Panc1 (cell line): ENCODE measurements around the gene RBP2.

Source experiments
- POLR2AphosphoS5 ChIP-seq: IDR thresholded peaks from 2 replicates; pipeline ENCODE4 v1.6.1; 2012; ENCODE audit warnings: mild to moderate bottlenecking, low read depth, low read length, moderate library complexity
- REST ChIP-seq, 2 experiments: IDR thresholded peaks; 2 replicates each; pipeline ENCODE4 v1.6.1; 2011 to 2012; ENCODE audit warnings: low read depth in 2 of 2, control low read depth in 1 of 2, low read length in 1 of 2, mild to moderate bottlenecking in 1 of 2, moderate library complexity in 1 of 2; ENCODE audit not compliant: insufficient read depth in 1 of 2
- TCF7L2 ChIP-seq: IDR thresholded peaks from 2 replicates; pipeline ENCODE4 v1.6.1; 2011; ENCODE audit warnings: mild to moderate bottlenecking, low read depth, low read length, inconsistent platforms
- TF ChIP-seq, protein P1 (sequence below): fragments of 450-650 bp; IDR thresholded peaks from 2 replicates; pipeline ENCODE4 v1.5.1; 2017; ENCODE audit warnings: mild to moderate bottlenecking

GRCh38 chr3:139449566-139449965 is 26.8 kb downstream of the RBP2 start:
- TF ChIP-seq, protein P1, sequence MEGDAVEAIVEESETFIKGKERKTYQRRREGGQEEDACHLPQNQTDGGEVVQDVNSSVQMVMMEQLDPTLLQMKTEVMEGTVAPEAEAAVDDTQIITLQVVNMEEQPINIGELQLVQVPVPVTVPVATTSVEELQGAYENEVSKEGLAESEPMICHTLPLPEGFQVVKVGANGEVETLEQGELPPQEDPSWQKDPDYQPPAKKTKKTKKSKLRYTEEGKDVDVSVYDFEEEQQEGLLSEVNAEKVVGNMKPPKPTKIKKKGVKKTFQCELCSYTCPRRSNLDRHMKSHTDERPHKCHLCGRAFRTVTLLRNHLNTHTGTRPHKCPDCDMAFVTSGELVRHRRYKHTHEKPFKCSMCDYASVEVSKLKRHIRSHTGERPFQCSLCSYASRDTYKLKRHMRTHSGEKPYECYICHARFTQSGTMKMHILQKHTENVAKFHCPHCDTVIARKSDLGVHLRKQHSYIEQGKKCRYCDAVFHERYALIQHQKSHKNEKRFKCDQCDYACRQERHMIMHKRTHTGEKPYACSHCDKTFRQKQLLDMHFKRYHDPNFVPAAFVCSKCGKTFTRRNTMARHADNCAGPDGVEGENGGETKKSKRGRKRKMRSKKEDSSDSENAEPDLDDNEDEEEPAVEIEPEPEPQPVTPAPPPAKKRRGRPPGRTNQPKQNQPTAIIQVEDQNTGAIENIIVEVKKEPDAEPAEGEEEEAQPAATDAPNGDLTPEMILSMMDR = no peak
- no peak for TF ChIP-seq POLR2AphosphoS5
- no peak for TF ChIP-seq REST (IDR thresholded peaks at IDR 0.05; ENCODE audit: insufficient read depth in 1 of 2, low read depth in 2 of 2, low read length in 1 of 2)
- TF ChIP-seq TCF7L2 = no peak
